Liver (tissue), 9 donors: ENCODE results near the gene GGCT. TPM values are rescaled to one million over a fixed set of nuclear protein-coding genes. Genes with fewer than 3 reads are reported as not detected.

ENCODE experiments used
- DNase-seq: peaks from one replicate; pipeline ENCODE4 v3.0.0-alpha.2; 2017; ENCODE audit warnings: low spot score
- H3K27ac ChIP-seq, 2 donors: one replicate each; pipeline ENCODE4 v1.7.0; 2013; ENCODE audit warnings: inconsistent platforms in 2 of 2, low read length in 2 of 2, control low read depth in 1 of 2, low read depth in 1 of 2, mild to moderate bottlenecking in 1 of 2
- H3K27me3 ChIP-seq, 4 donors: one replicate each; pipeline versions ENCODE4 v1.6.1 to v1.7.0; 2013; ENCODE audit warnings: low read length in 3 of 4, inconsistent platforms in 1 of 4, mild to moderate bottlenecking in 1 of 4, moderate library complexity in 1 of 4; ENCODE audit not compliant: control insufficient read depth in 4 of 4, insufficient read depth in 4 of 4
- H3K36me3 ChIP-seq, 4 donors: one replicate each; pipeline versions ENCODE4 v1.6.1 to v1.7.0; 2013; ENCODE audit warnings: low read length in 3 of 4, mild to moderate bottlenecking in 3 of 4, low read depth in 1 of 4, moderate library complexity in 1 of 4; ENCODE audit not compliant: control insufficient read depth in 4 of 4, insufficient read depth in 3 of 4
- H3K4me1 ChIP-seq, 4 donors: one replicate each; pipeline versions ENCODE4 v1.6.1 to v1.7.0; 2013; ENCODE audit warnings: low read length in 3 of 4, mild to moderate bottlenecking in 3 of 4, moderate library complexity in 1 of 4; ENCODE audit not compliant: control insufficient read depth in 4 of 4, insufficient read depth in 4 of 4
- H3K4me3 ChIP-seq, 3 donors: one replicate each; pipeline versions ENCODE4 v1.6.1 to v1.7.0; 2013; ENCODE audit warnings: low read length in 3 of 3, control low read depth in 1 of 3, low read depth in 1 of 3, mild to moderate bottlenecking in 1 of 3
- H3K9ac ChIP-seq, 2 donors: one replicate each; pipeline ENCODE4 v1.7.0; 2013; ENCODE audit warnings: low read length in 2 of 2, mild to moderate bottlenecking in 2 of 2, moderate library complexity in 2 of 2, control low read depth in 1 of 2, low read depth in 1 of 2
- H3K9me3 ChIP-seq, 4 donors: one replicate each; pipeline versions ENCODE4 v1.6.1 to v1.7.0; 2013; ENCODE audit warnings: low read length in 3 of 4; ENCODE audit not compliant: control insufficient read depth in 4 of 4
- CTCF ChIP-seq: fragments of 150-350 bp; IDR thresholded peaks from 2 replicates; pipeline ENCODE4 v1.5.1; 2017; ENCODE audit warnings: improper control_type of control experiment, low read depth, low read length; ENCODE audit not compliant: missing input control
- EGR1 ChIP-seq, 2 donors: IDR thresholded peaks; 2 replicates each; pipeline ENCODE4 v1.6.1; 2016 to 2018; ENCODE audit warnings: antibody characterized with exemption in 2 of 2, low read depth in 2 of 2
- FOXA1 ChIP-seq: IDR thresholded peaks from 2 replicates; pipeline ENCODE4 v1.6.1; 2016; ENCODE audit warnings: antibody characterized with exemption
- FOXA2 ChIP-seq: IDR thresholded peaks from 2 replicates; pipeline ENCODE4 v1.6.1; 2016; ENCODE audit warnings: antibody characterized with exemption
- GABPA ChIP-seq, 2 donors: IDR thresholded peaks in 1 of 2; conservative IDR thresholded peaks in 1 of 2; 2 replicates each; pipeline ENCODE4 v1.6.1; 2016; ENCODE audit warnings: antibody characterized with exemption in 2 of 2, mild to moderate bottlenecking in 1 of 2, moderate library complexity in 1 of 2
- HNF4A ChIP-seq, 2 donors: conservative IDR thresholded peaks; 2 replicates each; pipeline ENCODE4 v1.6.1; 2016; ENCODE audit warnings: antibody characterized with exemption in 2 of 2, mild to moderate bottlenecking in 2 of 2
- HNF4G ChIP-seq: IDR thresholded peaks from 2 replicates; pipeline ENCODE4 v1.6.1; 2016; ENCODE audit warnings: antibody characterized with exemption
- JUND ChIP-seq, 2 donors: IDR thresholded peaks; 2 replicates each; pipeline ENCODE4 v1.6.1; 2016; ENCODE audit warnings: antibody characterized with exemption in 2 of 2
- NR2F2 ChIP-seq: IDR thresholded peaks from 2 replicates; pipeline ENCODE4 v1.6.1; 2016; ENCODE audit warnings: antibody characterized with exemption
- RAD21 ChIP-seq, 2 donors: IDR thresholded peaks; 2 replicates each; pipeline ENCODE4 v1.6.1; 2016; ENCODE audit warnings: antibody characterized with exemption in 2 of 2, mild to moderate bottlenecking in 2 of 2
- RXRA ChIP-seq, 2 donors: IDR thresholded peaks; 2 replicates each; pipeline ENCODE4 v1.6.1; 2017 to 2018; ENCODE audit warnings: antibody characterized with exemption in 2 of 2, mild to moderate bottlenecking in 1 of 2
- SP1 ChIP-seq: IDR thresholded peaks from 2 replicates; pipeline ENCODE4 v1.6.1; 2018; ENCODE audit warnings: antibody characterized with exemption, mild to moderate bottlenecking
- TAF1 ChIP-seq: conservative IDR thresholded peaks from 2 replicates; pipeline ENCODE4 v1.6.1; 2016; ENCODE audit warnings: antibody characterized with exemption, mild to moderate bottlenecking
- YY1 ChIP-seq: IDR thresholded peaks from 2 replicates; pipeline ENCODE4 v1.6.1; 2016; ENCODE audit warnings: antibody characterized with exemption, mild to moderate bottlenecking
- WGBS: extraction: QIAGEN DNeasy Blood & Tissue Kit; methylation state at CpG from one replicate; pipeline ENCODE4 v1.1.7; 2013; 5-methylcytosine and 5-hydroxymethylcytosine counted together
- polyA plus RNA-seq, 2 donors: library from polyadenylated mRNA; stranded (reverse) in 1 of 2; unstranded in 1 of 2; fragments of 200-250 nt in 1 of 2; fragments of >200 nt in 1 of 2; fragmentation: Nextera tagmentation in 1 of 2; extraction: Ambion mirVana in 1 of 2; gene quantifications; one replicate each; pipeline versions ENCODE4 v1.2.1 to v1.2.3, GENCODE V29; 2013 to 2015
- total RNA-seq, 2 donors: library from RNA; depleted of rRNA; stranded (reverse); fragments of >200 nt; gene quantifications; one replicate each; pipeline ENCODE4 v1.2.3, GENCODE V29; 2014
- TF ChIP-seq, protein P1 (sequence below): IDR thresholded peaks from 2 replicates; pipeline ENCODE4 v1.6.1; 2016; ENCODE audit warnings: antibody characterized with exemption, mild to moderate bottlenecking
- TF ChIP-seq, protein P2 (sequence below): IDR thresholded peaks from 2 replicates; pipeline ENCODE4 v1.6.1; 2016; ENCODE audit warnings: antibody characterized with exemption
- TF ChIP-seq, protein P3 (sequence below): IDR thresholded peaks from 2 replicates; pipeline ENCODE4 v1.6.1; 2016; ENCODE audit warnings: antibody characterized with exemption
- TF ChIP-seq, protein P4 (sequence below): IDR thresholded peaks from 2 replicates; pipeline ENCODE4 v1.6.1; 2016; ENCODE audit warnings: antibody characterized with exemption
- donor health status: healthy.
- donor health status: healthy.
- donor health status: healthy.
- donor health status: healthy.
- donor health status: healthy.

GGCT gene
- total and polyA plus RNA-seq, 4 donors, result 11.0 to 22.5 (median 21.3) TPM

DNA sequence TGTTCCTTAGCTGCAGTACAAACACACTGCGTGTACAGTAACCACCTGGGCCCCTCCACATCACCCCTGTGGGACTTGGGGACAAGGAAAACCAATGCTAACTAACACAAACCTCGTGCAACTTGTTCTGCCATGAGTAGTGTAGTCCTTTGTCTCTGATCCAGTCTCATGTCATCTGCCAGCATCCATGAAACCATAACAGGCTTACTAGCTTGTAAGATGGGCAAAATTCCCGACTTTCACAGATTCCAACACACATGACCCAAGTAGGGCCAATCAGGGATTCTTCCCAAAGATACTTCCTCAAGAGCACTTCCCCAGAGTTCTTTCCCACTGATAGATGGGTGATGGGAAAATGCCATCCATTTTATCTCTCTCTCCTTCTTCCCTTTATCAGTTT lies 48.9 kb upstream of the GGCT start:
- Histone ChIP-seq H3K36me3 (no peaks in the 10 kb centered on the region), H3K9me3 (no peaks in the 10 kb centered on the region), H3K4me1 (peaks cover 2 to 5% (median 4%) of the 10 kb centered on the region in 4 donors), H3K27me3 (no peaks in the 10 kb centered on the region), H3K4me3 (no peak overlapping the region), H3K9ac (no peak overlapping the region), H3K27ac (no peak overlapping the region)
- 92% methylated on average over 3 of the region's 3 CpGs for WGBS
- TF ChIP-seq EGR1 (IDR thresholded peaks at IDR 0.05; ENCODE audit: low read depth in 2 of 2), result no peak
- TF ChIP-seq, protein P1, sequence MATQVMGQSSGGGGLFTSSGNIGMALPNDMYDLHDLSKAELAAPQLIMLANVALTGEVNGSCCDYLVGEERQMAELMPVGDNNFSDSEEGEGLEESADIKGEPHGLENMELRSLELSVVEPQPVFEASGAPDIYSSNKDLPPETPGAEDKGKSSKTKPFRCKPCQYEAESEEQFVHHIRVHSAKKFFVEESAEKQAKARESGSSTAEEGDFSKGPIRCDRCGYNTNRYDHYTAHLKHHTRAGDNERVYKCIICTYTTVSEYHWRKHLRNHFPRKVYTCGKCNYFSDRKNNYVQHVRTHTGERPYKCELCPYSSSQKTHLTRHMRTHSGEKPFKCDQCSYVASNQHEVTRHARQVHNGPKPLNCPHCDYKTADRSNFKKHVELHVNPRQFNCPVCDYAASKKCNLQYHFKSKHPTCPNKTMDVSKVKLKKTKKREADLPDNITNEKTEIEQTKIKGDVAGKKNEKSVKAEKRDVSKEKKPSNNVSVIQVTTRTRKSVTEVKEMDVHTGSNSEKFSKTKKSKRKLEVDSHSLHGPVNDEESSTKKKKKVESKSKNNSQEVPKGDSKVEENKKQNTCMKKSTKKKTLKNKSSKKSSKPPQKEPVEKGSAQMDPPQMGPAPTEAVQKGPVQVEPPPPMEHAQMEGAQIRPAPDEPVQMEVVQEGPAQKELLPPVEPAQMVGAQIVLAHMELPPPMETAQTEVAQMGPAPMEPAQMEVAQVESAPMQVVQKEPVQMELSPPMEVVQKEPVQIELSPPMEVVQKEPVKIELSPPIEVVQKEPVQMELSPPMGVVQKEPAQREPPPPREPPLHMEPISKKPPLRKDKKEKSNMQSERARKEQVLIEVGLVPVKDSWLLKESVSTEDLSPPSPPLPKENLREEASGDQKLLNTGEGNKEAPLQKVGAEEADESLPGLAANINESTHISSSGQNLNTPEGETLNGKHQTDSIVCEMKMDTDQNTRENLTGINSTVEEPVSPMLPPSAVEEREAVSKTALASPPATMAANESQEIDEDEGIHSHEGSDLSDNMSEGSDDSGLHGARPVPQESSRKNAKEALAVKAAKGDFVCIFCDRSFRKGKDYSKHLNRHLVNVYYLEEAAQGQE, result no peak
- TF ChIP-seq, protein P2, sequence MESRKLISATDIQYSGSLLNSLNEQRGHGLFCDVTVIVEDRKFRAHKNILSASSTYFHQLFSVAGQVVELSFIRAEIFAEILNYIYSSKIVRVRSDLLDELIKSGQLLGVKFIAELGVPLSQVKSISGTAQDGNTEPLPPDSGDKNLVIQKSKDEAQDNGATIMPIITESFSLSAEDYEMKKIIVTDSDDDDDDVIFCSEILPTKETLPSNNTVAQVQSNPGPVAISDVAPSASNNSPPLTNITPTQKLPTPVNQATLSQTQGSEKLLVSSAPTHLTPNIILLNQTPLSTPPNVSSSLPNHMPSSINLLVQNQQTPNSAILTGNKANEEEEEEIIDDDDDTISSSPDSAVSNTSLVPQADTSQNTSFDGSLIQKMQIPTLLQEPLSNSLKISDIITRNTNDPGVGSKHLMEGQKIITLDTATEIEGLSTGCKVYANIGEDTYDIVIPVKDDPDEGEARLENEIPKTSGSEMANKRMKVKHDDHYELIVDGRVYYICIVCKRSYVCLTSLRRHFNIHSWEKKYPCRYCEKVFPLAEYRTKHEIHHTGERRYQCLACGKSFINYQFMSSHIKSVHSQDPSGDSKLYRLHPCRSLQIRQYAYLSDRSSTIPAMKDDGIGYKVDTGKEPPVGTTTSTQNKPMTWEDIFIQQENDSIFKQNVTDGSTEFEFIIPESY, result no peak
- TF ChIP-seq RAD21 (IDR thresholded peaks at IDR 0.05), result no peak
- no peak for TF ChIP-seq TAF1
- TF ChIP-seq FOXA2, result no peak
- TF ChIP-seq, protein P3, sequence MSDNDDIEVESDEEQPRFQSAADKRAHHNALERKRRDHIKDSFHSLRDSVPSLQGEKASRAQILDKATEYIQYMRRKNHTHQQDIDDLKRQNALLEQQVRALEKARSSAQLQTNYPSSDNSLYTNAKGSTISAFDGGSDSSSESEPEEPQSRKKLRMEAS, result no peak
- TF ChIP-seq NR2F2, result no peak
- no peak for TF ChIP-seq RXRA (IDR thresholded peaks at IDR 0.05)
- TF ChIP-seq, protein P4, sequence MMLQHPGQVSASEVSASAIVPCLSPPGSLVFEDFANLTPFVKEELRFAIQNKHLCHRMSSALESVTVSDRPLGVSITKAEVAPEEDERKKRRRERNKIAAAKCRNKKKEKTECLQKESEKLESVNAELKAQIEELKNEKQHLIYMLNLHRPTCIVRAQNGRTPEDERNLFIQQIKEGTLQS, result no peak
- no peak for TF ChIP-seq JUND (IDR thresholded peaks at IDR 0.05)
- TF ChIP-seq CTCF, result no peak
- no peak for TF ChIP-seq FOXA1
- no peak for TF ChIP-seq GABPA (IDR thresholded peaks at IDR 0.05 in 1 of 2, conservative IDR thresholded peaks at IDR 0.05 in 1 of 2)
- no peak for TF ChIP-seq HNF4A (conservative IDR thresholded peaks at IDR 0.05)
- DNase-seq, result no peak

- Histone ChIP-seq H3K36me3 (peaks cover 0 to under 1% (median 0%) of the 10 kb centered on the region in 4 donors), H3K27ac (no peak overlapping the region), H3K9ac (no peak overlapping the region), H3K27me3 (no peaks in the 10 kb centered on the region), H3K4me1 (peaks cover 2 to 5% (median 4%) of the 10 kb centered on the region in 4 donors), H3K9me3 (no peaks in the 10 kb centered on the region), H3K4me3 (no peak overlapping the region)
- DNase-seq, result no peak
- TF ChIP-seq CTCF, result no peak
- no peak for TF ChIP-seq FOXA1
- TF ChIP-seq HNF4G, result no peak
- TF ChIP-seq NR2F2, result no peak
- TF ChIP-seq SP1, result no peak
- TF ChIP-seq HNF4A (conservative IDR thresholded peaks at IDR 0.05), result no peak
- no peak for TF ChIP-seq EGR1 (IDR thresholded peaks at IDR 0.05; ENCODE audit: low read depth in 2 of 2)
- no peak for TF ChIP-seq JUND (IDR thresholded peaks at IDR 0.05)
- no peak for TF ChIP-seq RAD21 (IDR thresholded peaks at IDR 0.05)
- TF ChIP-seq, protein P2, result no peak
- TF ChIP-seq RXRA (IDR thresholded peaks at IDR 0.05), result no peak
- no peak for TF ChIP-seq YY1
- TF ChIP-seq, protein P4, result no peak
- no peak for TF ChIP-seq FOXA2
- TF ChIP-seq TAF1, result no peak
Observed at GRCh38 chr7:30553141-30553540, 48.5 kb upstream of the GGCT start.
